ENCODE measurements around the gene DSG3.
A peak's percentile ranks its signal among the peaks of the same experiment; 100 is the strongest.
"Not testable (repeated sequence)": the region's sequence is repeated elsewhere in the genome, so short reads cannot be mapped to it uniquely, and the experiment has no call there.

DSG3 gene

GRCh38 chr18:31492671-31493070, 45.1 kb downstream of the DSG3 start:
- intact Hi-C loops (cut with DNase I; ENCODE audit: low total_unique reads), result no loop called here
- no peak overlapping the region for H3K4me3 ChIP-seq
- peaks cover 0 to 6% of the 10 kb centered on the region in 2 donors for H3K27me3 ChIP-seq
- H3K9me3 ChIP-seq, result no peaks in the 10 kb centered on the region
- H3K27ac ChIP-seq, result no peak overlapping the region
- DNase-seq, result no peak
- TF ChIP-seq, protein P1, sequence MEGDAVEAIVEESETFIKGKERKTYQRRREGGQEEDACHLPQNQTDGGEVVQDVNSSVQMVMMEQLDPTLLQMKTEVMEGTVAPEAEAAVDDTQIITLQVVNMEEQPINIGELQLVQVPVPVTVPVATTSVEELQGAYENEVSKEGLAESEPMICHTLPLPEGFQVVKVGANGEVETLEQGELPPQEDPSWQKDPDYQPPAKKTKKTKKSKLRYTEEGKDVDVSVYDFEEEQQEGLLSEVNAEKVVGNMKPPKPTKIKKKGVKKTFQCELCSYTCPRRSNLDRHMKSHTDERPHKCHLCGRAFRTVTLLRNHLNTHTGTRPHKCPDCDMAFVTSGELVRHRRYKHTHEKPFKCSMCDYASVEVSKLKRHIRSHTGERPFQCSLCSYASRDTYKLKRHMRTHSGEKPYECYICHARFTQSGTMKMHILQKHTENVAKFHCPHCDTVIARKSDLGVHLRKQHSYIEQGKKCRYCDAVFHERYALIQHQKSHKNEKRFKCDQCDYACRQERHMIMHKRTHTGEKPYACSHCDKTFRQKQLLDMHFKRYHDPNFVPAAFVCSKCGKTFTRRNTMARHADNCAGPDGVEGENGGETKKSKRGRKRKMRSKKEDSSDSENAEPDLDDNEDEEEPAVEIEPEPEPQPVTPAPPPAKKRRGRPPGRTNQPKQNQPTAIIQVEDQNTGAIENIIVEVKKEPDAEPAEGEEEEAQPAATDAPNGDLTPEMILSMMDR (IDR thresholded peaks at IDR 0.05), result no peak
- no peaks in the 10 kb centered on the region for H3K4me1 ChIP-seq
- H3K36me3 ChIP-seq, result no peaks in the 10 kb centered on the region

GRCh38 chr18:31493171-31493570, 45.6 kb downstream of the DSG3 start:
- Histone ChIP-seq H3K9me3 (no peaks in the 10 kb centered on the region), H3K4me1 (peaks cover 0 to 5% (median 4%) of the 10 kb centered on the region in 4 donors), H3K4me3 (no peak overlapping the region), H3K27me3 (peaks cover 0 to 12% of the 10 kb centered on the region in 2 donors), H3K27ac (no peak overlapping the region), H3K36me3 (no peaks in the 10 kb centered on the region)
- intact Hi-C loops (cut with DNase I; ENCODE audit: low total_unique reads), result no loop called here
- TF ChIP-seq, protein P1 (IDR thresholded peaks at IDR 0.05), result no peak
- DNase-seq, result no peak

GRCh38 chr18:31493941-31494340, 46.4 kb downstream of the DSG3 start:
- Histone ChIP-seq H3K4me3 (no peak overlapping the region), H3K36me3 (no peaks in the 10 kb centered on the region), H3K27me3 (peaks cover 0 to 17% of the 10 kb centered on the region in 2 donors), H3K9me3 (no peaks in the 10 kb centered on the region), H3K4me1 (peaks cover 0 to 11% (median 9%) of the 10 kb centered on the region in 4 donors), H3K27ac (no peak overlapping the region)
- TF ChIP-seq, protein P1 (IDR thresholded peaks at IDR 0.05), result no peak
- intact Hi-C loops (cut with DNase I; ENCODE audit: low total_unique reads), result no loop called here
- no peak for DNase-seq

- H3K4me3 ChIP-seq; H3K27ac ChIP-seq; intact Hi-C loops (cut with DNase I; ENCODE audit: low total_unique reads); H3K36me3 ChIP-seq; DNase-seq; H3K9me3 ChIP-seq: not testable (repeated sequence)
- Histone ChIP-seq H3K4me1 (peaks cover 0 to 11% (median 9%) of the 10 kb centered on the region in 4 donors), H3K27me3 (peaks cover 0 to 17% of the 10 kb centered on the region in 2 donors)
Measured at GRCh38 chr18:31494705-31495244, 47.2 kb downstream of the DSG3 start.

DNA sequence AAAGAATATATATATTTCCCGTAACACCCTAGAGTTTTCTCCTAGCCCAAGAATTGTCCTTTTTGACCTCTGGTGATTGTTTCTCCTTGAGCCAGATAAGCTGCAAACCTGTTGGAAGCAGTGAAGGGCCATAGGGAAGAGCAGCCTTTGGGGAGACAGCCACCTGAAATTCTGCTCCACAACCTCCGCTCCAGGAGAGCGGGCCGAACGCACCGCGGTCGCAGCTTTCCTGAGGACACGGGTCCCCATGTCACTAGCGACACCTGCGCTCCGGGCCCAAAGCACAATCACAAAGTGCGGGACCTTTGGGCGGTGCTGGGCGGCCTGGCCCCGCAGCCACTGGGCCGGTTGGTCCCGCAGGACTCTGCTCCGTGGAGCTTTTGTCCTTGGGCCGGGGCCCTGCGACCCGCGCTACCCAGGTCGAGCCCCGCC, 49.9 kb downstream of the DSG3 start:
- H3K4me3 ChIP-seq, result peak overlapping the region; percentile 34 to 58
- H3K9me3 ChIP-seq, result no peaks in the 10 kb centered on the region
- H3K36me3 ChIP-seq, result no peaks in the 10 kb centered on the region
- TF ChIP-seq, protein P1 (IDR thresholded peaks at IDR 0.05), result no peak
- no peak overlapping the region for H3K27ac ChIP-seq
- H3K27me3 ChIP-seq, result peaks cover 0 to 19% of the 10 kb centered on the region in 2 donors
- H3K4me1 ChIP-seq, result peaks cover 0 to 11% (median 9%) of the 10 kb centered on the region in 4 donors
- no peak for DNase-seq
- intact Hi-C loops (cut with DNase I; ENCODE audit: low total_unique reads), result no loop called here

DNA sequence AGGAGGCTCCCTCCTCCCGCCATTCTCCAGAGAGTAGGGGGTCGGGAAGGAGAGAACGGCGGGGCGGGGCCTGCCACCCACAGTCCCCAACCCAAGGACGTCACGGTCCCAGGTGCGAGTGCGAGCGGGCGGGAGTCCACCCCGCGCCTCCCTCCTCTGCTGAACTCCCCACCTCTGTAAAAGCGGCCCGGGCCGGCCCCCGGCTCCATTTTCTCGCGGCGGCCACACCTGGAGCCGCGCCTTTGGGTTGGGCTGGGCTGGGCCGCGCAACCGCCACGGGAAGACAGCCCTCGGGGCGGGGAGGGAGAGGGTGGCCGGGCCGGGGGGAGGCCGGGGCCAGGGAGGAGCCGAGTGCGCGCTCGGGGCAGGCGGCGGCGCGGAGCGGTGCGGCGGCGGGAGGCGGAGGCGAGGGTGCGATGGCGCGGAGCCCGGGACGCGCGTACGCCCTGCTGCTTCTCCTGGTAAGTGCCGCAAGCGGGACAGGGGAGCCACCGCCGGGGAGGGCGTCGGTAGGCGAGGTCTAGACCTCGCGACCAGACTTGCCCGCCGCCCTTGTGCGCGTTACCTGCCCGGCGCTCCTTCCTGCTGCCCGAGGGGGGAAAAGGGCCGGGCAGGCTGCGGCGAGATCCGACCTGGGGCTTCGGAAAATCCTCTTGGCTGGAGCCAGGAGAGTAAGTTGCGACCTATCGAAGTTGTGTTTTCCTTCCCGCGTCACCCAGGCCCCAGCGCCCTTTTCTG, 50.5 kb downstream of the DSG3 start, which contains the start of gene DSG2:
DSG2 (plus strand) TSS at position 342 of the 738 bp plus-strand sequence; CDS start at position 417, 75 bp downstream.
- H3K9me3 ChIP-seq, result no peaks in the 10 kb centered on the region
- peaks cover 0 to 19% of the 10 kb centered on the region in 2 donors for H3K27me3 ChIP-seq
- TF ChIP-seq, protein P1 (IDR thresholded peaks at IDR 0.05), result no peak
- H3K36me3 ChIP-seq, result no peaks in the 10 kb centered on the region
- intact Hi-C loops (cut with DNase I; ENCODE audit: low total_unique reads), result no loop called here
- H3K4me3 ChIP-seq, result peak within 1 kb of the TSS; percentile 34 to 58
- no peak within 1 kb of the TSS for H3K27ac ChIP-seq
- peaks cover 0 to 11% (median 9%) of the 10 kb centered on the region in 4 donors for H3K4me1 ChIP-seq
- DNase-seq, result no peak
